Measurements from ENCODE around the gene TLE2. TPM values are rescaled to one million over a fixed set of nuclear protein-coding genes. Genes with fewer than 3 reads are reported as not detected.

Gene TLE2
- total and polyA plus RNA-seq, 2 of the 4 experiments (the other 2 are of a cell fraction): under 0.01 to 0.41 TPM

DNA sequence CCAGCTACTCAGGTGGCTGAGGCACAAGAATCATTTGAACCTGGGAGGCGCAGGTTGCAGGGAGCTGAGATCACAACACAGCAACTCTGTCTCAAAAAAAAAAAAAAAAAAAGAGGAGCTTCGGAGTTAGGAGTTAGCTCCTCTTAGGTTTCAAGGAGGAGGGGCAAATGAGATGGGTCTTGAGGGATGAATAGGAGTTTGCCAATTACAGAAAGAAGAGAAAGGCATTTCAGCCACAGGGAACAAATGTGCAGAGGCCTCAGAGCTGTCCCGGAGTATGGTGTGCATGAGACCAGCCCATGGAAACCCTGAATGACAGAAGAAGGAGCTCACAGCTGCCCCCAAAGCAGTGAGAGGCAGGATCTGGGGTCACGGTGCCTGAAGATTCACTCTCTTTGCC is 24.6 kb downstream of the TLE2 start:
- DNase-seq: no peak
- H3K4me3 ChIP-seq (ENCODE audit: insufficient read depth, low read depth, low read length): no peak overlapping the region
- no peaks in the 10 kb centered on the region for H3K79me1 ChIP-seq (ENCODE audit: low read depth in 1 of 2, low read length in 2 of 2)
- no peaks in the 10 kb centered on the region for H4K20me1 ChIP-seq (ENCODE audit: insufficient read depth, low read length)
- no peak overlapping the region for H2AK5ac ChIP-seq (ENCODE audit: low read depth, low read length)
- no peak overlapping the region for H2BK5ac ChIP-seq (ENCODE audit: low read depth, low read length, poor library complexity, severe bottlenecking)
- no peak overlapping the region for H2BK15ac ChIP-seq (ENCODE audit: low read depth, low read length)
- H3K27me3 ChIP-seq (ENCODE audit: control insufficient read depth, insufficient read depth, low read length): peaks cover 9% of the 10 kb centered on the region; the same call in 1 of the 2 replicates
- dilution Hi-C loops (cut with HindIII; ENCODE audit: low sequenced_read_pairs, unreplicated experiment) (no loop called here), in situ Hi-C loops (cut with MboI; ENCODE audit: low sequenced_read_pairs) (no loop called here), intact Hi-C loops (cut with micrococcal nuclease) (no loop called here)
- no peaks in the 10 kb centered on the region for H3K4me1 ChIP-seq (ENCODE audit: control insufficient read depth, insufficient read depth, low read length)
- no peak overlapping the region for H3K56ac ChIP-seq (ENCODE audit: extremely low read depth, insufficient read depth, low read length)
- H3K36me3 ChIP-seq (ENCODE audit: control insufficient read depth, insufficient read depth, low read length): no peaks in the 10 kb centered on the region
- no peak overlapping the region for H3K4me2 ChIP-seq (ENCODE audit: low read depth, low read length)
- H4K91ac ChIP-seq (ENCODE audit: insufficient read depth, low read depth, low read length): no peak overlapping the region
- WGBS, 2 experiments (ENCODE audit: extremely low coverage in 2 of 2, insufficient read length in 1 of 2): 100% methylated on average over 1 of the region's 4 CpGs; no CpG with 5 or more reads in 1 of the 2 experiments
- H3K27ac ChIP-seq (ENCODE audit: insufficient read depth, low read length): no peak overlapping the region
- H2BK20ac ChIP-seq (ENCODE audit: low read depth, low read length): no peak overlapping the region
- no peak overlapping the region for H3K18ac ChIP-seq (ENCODE audit: low read depth, low read length)
- no peak overlapping the region for H4K5ac ChIP-seq (ENCODE audit: low read depth, low read length)
- H3K9me1 ChIP-seq (ENCODE audit: insufficient read depth, low read length): no peaks in the 10 kb centered on the region
- H3K9ac ChIP-seq (ENCODE audit: low read depth, low read length): no peak overlapping the region
- ATAC-seq (ENCODE audit: low read depth): no peak
- H2AK9ac ChIP-seq (replicated peaks; ENCODE audit: low read depth, low read length, poor library complexity): no peak overlapping the region
- no peak overlapping the region for H3K14ac ChIP-seq (replicated peaks; ENCODE audit: low read depth, low read length)
- POLR2A ChIA-PET (ENCODE audit: unreplicated experiment): no interaction called here
- no TSS peak for BruUV-seq (replicated peaks)
- no peak overlapping the region for H3K4ac ChIP-seq (ENCODE audit: low read depth, low read length)
- H3K23ac ChIP-seq (ENCODE audit: low read depth, low read length): no peak overlapping the region
- peak overlapping the region; percentile 10 for H2AFZ ChIP-seq (replicated peaks; ENCODE audit: low read length, poor library complexity)
- CTCF ChIA-PET: interaction anchor here (0.9 kb wide), 1 partner anchor 31 kb away, joined by 3 read pairs; no protein-coding TSS in a partner anchor
- TF ChIP-seq, protein P1, sequence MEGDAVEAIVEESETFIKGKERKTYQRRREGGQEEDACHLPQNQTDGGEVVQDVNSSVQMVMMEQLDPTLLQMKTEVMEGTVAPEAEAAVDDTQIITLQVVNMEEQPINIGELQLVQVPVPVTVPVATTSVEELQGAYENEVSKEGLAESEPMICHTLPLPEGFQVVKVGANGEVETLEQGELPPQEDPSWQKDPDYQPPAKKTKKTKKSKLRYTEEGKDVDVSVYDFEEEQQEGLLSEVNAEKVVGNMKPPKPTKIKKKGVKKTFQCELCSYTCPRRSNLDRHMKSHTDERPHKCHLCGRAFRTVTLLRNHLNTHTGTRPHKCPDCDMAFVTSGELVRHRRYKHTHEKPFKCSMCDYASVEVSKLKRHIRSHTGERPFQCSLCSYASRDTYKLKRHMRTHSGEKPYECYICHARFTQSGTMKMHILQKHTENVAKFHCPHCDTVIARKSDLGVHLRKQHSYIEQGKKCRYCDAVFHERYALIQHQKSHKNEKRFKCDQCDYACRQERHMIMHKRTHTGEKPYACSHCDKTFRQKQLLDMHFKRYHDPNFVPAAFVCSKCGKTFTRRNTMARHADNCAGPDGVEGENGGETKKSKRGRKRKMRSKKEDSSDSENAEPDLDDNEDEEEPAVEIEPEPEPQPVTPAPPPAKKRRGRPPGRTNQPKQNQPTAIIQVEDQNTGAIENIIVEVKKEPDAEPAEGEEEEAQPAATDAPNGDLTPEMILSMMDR (conservative IDR thresholded peaks at IDR 0.05; ENCODE audit: low read depth, low read length): no peak
- no peak for TF ChIP-seq CEBPB (IDR thresholded peaks at IDR 0.05; ENCODE audit: low read depth, low read length)
- TF ChIP-seq CHD1 (IDR thresholded peaks at IDR 0.05; ENCODE audit: low read depth, low read length): no peak
- no peak for TF ChIP-seq BHLHE40 (IDR thresholded peaks at IDR 0.05; ENCODE audit: low read depth, low read length)
- TF ChIP-seq, protein P2, sequence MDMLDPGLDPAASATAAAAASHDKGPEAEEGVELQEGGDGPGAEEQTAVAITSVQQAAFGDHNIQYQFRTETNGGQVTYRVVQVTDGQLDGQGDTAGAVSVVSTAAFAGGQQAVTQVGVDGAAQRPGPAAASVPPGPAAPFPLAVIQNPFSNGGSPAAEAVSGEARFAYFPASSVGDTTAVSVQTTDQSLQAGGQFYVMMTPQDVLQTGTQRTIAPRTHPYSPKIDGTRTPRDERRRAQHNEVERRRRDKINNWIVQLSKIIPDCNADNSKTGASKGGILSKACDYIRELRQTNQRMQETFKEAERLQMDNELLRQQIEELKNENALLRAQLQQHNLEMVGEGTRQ (IDR thresholded peaks at IDR 0.05; ENCODE audit: low read depth, low read length): no peak
- TF ChIP-seq MAZ (IDR thresholded peaks at IDR 0.05; ENCODE audit: borderline replicate concordance, low read depth, low read length): no peak
- no peak for TF ChIP-seq RCOR1 (IDR thresholded peaks at IDR 0.05; ENCODE audit: insufficient replicate concordance, low read length)
- TF ChIP-seq SMC3 (IDR thresholded peaks at IDR 0.05; ENCODE audit: low read depth, low read length): no peak
- no peak for TF ChIP-seq RFX5 (IDR thresholded peaks at IDR 0.05; ENCODE audit: low read depth, low read length)
- no peak for TF ChIP-seq MXI1 (IDR thresholded peaks at IDR 0.05; ENCODE audit: borderline replicate concordance, low read depth, low read length)
- no peak overlapping the region for H2BK120ac ChIP-seq (ENCODE audit: low read depth, low read length)
- H4K8ac ChIP-seq (ENCODE audit: low read depth in 2 of 2, low read length in 2 of 2): no peak overlapping the region
- H3K9me3 ChIP-seq (ENCODE audit: control insufficient read depth, insufficient read depth, low read length): no peaks in the 10 kb centered on the region
